GM12865 (cell line): Measurements from ENCODE around the gene C3orf70.

Source experiments
- DNase-seq: peaks from one replicate; pipeline ENCODE4 v3.0.0; 2010; ENCODE audit warnings: low read depth
- H3K4me3 ChIP-seq: 2 replicates; pipeline ENCODE4 v1.5.1; 2011; ENCODE audit warnings: mild to moderate bottlenecking, low read depth, low read length, control low read depth
- CTCF ChIP-seq: IDR thresholded peaks from 2 replicates; pipeline ENCODE4 v1.5.1; 2011; ENCODE audit warnings: low read length, control low read depth, low read depth, inconsistent platforms; ENCODE audit not compliant: insufficient read depth; ENCODE audit errors: missing control alignments

Gene C3orf70

GRCh38 chr3:185084901-185085300 is 68.0 kb downstream of the C3orf70 start:
- DNase-seq, result no peak
- TF ChIP-seq CTCF, result no peak
- H3K4me3 ChIP-seq, result no peak overlapping the region

GRCh38 chr3:185084402-185084801 is 68.5 kb downstream of the C3orf70 start:
- no peak for DNase-seq
- no peak overlapping the region for H3K4me3 ChIP-seq
- TF ChIP-seq CTCF, result no peak

GRCh38 chr3:185082829-185083228 is 70.0 kb downstream of the C3orf70 start:
- no peak for TF ChIP-seq CTCF
- no peak for DNase-seq
- no peak overlapping the region for H3K4me3 ChIP-seq

GRCh38 chr3:185082149-185082548 is 70.7 kb downstream of the C3orf70 start:
- DNase-seq, result no peak
- no peak for TF ChIP-seq CTCF
- no peak overlapping the region for H3K4me3 ChIP-seq

GRCh38 chr3:185081521-185081920 is 71.3 kb downstream of the C3orf70 start:
- TF ChIP-seq CTCF, result no peak
- no peak for DNase-seq

GRCh38 chr3:185079625-185080024 is 73.2 kb downstream of the C3orf70 start:
- DNase-seq, result no peak
- no peak for TF ChIP-seq CTCF
- H3K4me3 ChIP-seq, result no peak overlapping the region

More at GRCh38 chr3:185081521-185081920, 71.3 kb downstream of the C3orf70 start:
- H3K4me3 ChIP-seq, result no peak overlapping the region

- no peak overlapping the region for H3K4me3 ChIP-seq
- DNase-seq, result no peak
- no peak for TF ChIP-seq CTCF
Observed at GRCh38 chr3:185076219-185076618, 76.6 kb downstream of the C3orf70 start.
